Esophagus muscularis mucosa (tissue), 3 donors: ENCODE measurements around the gene PHACTR1.

ENCODE experiments used
- POLR2A ChIP-seq: fragments of 450-650 bp; IDR thresholded peaks from one replicate; pipeline ENCODE4 v1.6.1; 2017; ENCODE audit warnings: antibody characterized with exemption, moderate library complexity, mild to moderate bottlenecking, low read depth
- POLR2AphosphoS5 ChIP-seq, 2 donors: sonication (generic); formaldehyde crosslinking; IDR thresholded peaks; one replicate each; pipeline ENCODE4 v1.6.1; 2017; ENCODE audit warnings: antibody characterized with exemption in 2 of 2
- TF ChIP-seq, protein P1 (sequence below), 3 experiments: fragments of 200-600 bp in 2 of 3; fragments of 450-650 bp in 1 of 3; sonication (generic) in 2 of 3; IDR thresholded peaks; one replicate each; pipeline ENCODE4 v1.5.1; 2017 to 2019; ENCODE audit warnings: antibody characterized with exemption in 3 of 3, mild to moderate bottlenecking in 2 of 3, moderate library complexity in 1 of 3

DNA sequence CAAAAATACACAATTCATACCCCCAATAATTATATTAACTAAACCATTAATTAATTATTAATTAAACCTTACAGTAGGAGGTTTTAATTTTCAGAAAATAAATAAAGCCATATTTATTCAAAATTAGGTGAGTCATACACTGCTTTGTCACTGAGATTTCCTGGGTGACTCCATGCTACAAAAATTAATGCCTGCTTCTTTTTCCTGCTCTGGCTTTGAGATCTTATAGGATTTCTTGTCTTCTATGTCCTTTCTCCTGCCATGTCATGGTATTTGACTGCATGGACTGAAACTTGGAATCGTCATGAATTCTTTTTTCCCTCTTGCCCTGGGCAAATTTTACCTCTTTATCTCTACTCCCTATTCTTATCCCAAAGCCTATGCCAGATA is 133.2 kb downstream of the PHACTR1 start:
- TF ChIP-seq POLR2A (no peak), POLR2AphosphoS5 (IDR thresholded peaks at IDR 0.05) (no peak)
- TF ChIP-seq, protein P1, sequence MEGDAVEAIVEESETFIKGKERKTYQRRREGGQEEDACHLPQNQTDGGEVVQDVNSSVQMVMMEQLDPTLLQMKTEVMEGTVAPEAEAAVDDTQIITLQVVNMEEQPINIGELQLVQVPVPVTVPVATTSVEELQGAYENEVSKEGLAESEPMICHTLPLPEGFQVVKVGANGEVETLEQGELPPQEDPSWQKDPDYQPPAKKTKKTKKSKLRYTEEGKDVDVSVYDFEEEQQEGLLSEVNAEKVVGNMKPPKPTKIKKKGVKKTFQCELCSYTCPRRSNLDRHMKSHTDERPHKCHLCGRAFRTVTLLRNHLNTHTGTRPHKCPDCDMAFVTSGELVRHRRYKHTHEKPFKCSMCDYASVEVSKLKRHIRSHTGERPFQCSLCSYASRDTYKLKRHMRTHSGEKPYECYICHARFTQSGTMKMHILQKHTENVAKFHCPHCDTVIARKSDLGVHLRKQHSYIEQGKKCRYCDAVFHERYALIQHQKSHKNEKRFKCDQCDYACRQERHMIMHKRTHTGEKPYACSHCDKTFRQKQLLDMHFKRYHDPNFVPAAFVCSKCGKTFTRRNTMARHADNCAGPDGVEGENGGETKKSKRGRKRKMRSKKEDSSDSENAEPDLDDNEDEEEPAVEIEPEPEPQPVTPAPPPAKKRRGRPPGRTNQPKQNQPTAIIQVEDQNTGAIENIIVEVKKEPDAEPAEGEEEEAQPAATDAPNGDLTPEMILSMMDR (IDR thresholded peaks at IDR 0.05): no peak
